CD8-positive, alpha-beta memory T cell (primary cell): ENCODE data around the gene ZNF543. TPM values are rescaled to one million over a fixed set of nuclear protein-coding genes. Genes with fewer than 3 reads are reported as not detected.

ENCODE experiments used
- CTCF ChIA-PET: fragments of 350-600 bp; sonication (Branson Sonifier 250); formaldehyde crosslinking; loops from one replicate; lab custom pipeline; 2021; ENCODE audit warnings: antibody characterized with exemption; lab: Charles Lee
- POLR2A ChIA-PET: fragments of 350-600 bp; sonication (Branson Sonifier 250); formaldehyde crosslinking; loops from one replicate; lab custom pipeline; 2021; ENCODE audit warnings: antibody characterized with exemption; lab: Charles Lee
- DNase-seq, 5 donors: peaks; one replicate each; pipeline versions ENCODE4 v3.0.0 to v3.0.0-alpha.2; 2020 to 2022; ENCODE audit warnings: mixed read lengths in 1 of 5
- H3K27ac ChIP-seq: one replicate; pipeline ENCODE4 v1.7.0; 2013; ENCODE audit warnings: low read depth, mild to moderate bottlenecking, low read length, moderate library complexity
- H3K27me3 ChIP-seq: 2 replicates; pipeline ENCODE4 v1.7.0; 2013; ENCODE audit warnings: low read length, mild to moderate bottlenecking; ENCODE audit not compliant: insufficient read depth, poor library complexity, severe bottlenecking
- H3K36me3 ChIP-seq: 2 replicates; pipeline ENCODE4 v1.7.0; 2013; ENCODE audit warnings: mild to moderate bottlenecking, low read length, moderate library complexity; ENCODE audit not compliant: insufficient read depth
- H3K4me1 ChIP-seq: 2 replicates; pipeline ENCODE4 v1.7.0; 2013; ENCODE audit warnings: mild to moderate bottlenecking, low read length, moderate library complexity; ENCODE audit not compliant: insufficient read depth
- H3K4me3 ChIP-seq: 2 replicates; pipeline ENCODE4 v1.7.0; 2013; ENCODE audit warnings: mild to moderate bottlenecking, low read length
- H3K9me3 ChIP-seq: 2 replicates; pipeline ENCODE4 v1.7.0; 2013; ENCODE audit warnings: mild to moderate bottlenecking, low read length
- H3K27ac Mint-ChIP-seq, 8 donors: one replicate each; pipeline ENCODE4 v1.8.0; 2020 to 2021; ENCODE audit warnings: mixed read lengths in 8 of 8, mild to moderate bottlenecking in 6 of 8, inconsistent platforms in 3 of 8, moderate library complexity in 3 of 8
- H3K27me3 Mint-ChIP-seq, 2 donors: one replicate each; pipeline ENCODE4 v1.8.0; 2020 to 2021; ENCODE audit warnings: mixed read lengths in 2 of 2, mild to moderate bottlenecking in 1 of 2, moderate library complexity in 1 of 2
- H3K36me3 Mint-ChIP-seq, 3 donors: one replicate each; pipeline ENCODE4 v1.8.0; 2020 to 2021; ENCODE audit warnings: mixed read lengths in 3 of 3, inconsistent platforms in 1 of 3, mild to moderate bottlenecking in 1 of 3
- H3K4me1 Mint-ChIP-seq, 3 donors: one replicate each; pipeline ENCODE4 v1.8.0; 2020 to 2021; ENCODE audit warnings: mixed read lengths in 3 of 3, inconsistent platforms in 1 of 3, mild to moderate bottlenecking in 1 of 3
- H3K4me3 Mint-ChIP-seq, 7 donors: one replicate each; pipeline ENCODE4 v1.8.0; 2020 to 2021; ENCODE audit warnings: mixed read lengths in 7 of 7, mild to moderate bottlenecking in 6 of 7, moderate library complexity in 4 of 7, inconsistent platforms in 2 of 7
- H3K9me3 Mint-ChIP-seq, 5 donors: one replicate each; pipeline ENCODE4 v1.8.0; 2020 to 2022; ENCODE audit warnings: mixed read lengths in 5 of 5, mild to moderate bottlenecking in 3 of 5, moderate library complexity in 2 of 5, inconsistent platforms in 1 of 5
- polyA plus RNA-seq: library from polyadenylated mRNA; unstranded; fragments of 300-500 nt; fragmentation: Illumina TruSeq; gene quantifications from one replicate; pipeline ENCODE4 v1.2.3, GENCODE V29; 2021
- total RNA-seq, 2 experiments: library from RNA; stranded (reverse); gene quantifications; one replicate each; pipeline ENCODE4 v1.2.3, GENCODE V29; 2021

ZNF543 gene
- total and polyA plus RNA-seq, 3 experiments from 2014 or later, result 6.0 to 9.3 (median 9.0) TPM

DNA sequence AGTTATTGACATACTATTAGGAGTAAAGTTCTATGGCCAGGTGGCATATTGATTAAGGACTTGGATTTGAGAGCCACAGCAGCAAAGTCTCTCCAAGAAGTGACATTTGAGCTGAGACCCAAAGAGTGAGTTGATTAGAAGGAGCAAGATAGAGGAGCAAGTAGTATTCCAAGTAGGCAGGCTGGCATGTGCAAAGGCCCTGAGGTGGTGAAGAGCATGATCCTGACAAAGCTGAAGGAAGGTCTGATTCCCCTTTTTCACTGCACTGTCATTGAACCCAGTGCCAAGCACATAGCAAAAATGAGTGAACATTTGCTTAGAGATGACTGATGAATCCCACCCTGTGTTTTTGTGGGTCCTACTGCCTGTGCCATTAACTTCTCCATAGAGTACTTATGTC lies 4.7 kb downstream of the ZNF543 start:
- Histone ChIP-seq H3K4me1 (peaks cover 16% of the 10 kb centered on the region), H3K27ac (no peak overlapping the region), H3K27me3 (no peaks in the 10 kb centered on the region), H3K36me3 (peaks cover 50% of the 10 kb centered on the region), H3K9me3 (peaks cover 31% of the 10 kb centered on the region), H3K4me3 (no peak overlapping the region)
- Mint-ChIP-seq H3K4me1 (peaks cover 27 to 39% (median 28%) of the 10 kb centered on the region in 3 donors), H3K4me3 (peak overlapping the region in 1 of 7 donors; percentile 20), H3K27ac (no peak overlapping the region), H3K27me3 (no peaks in the 10 kb centered on the region), H3K36me3 (peaks cover 39 to 87% (median 86%) of the 10 kb centered on the region in 3 donors), H3K9me3 (peaks cover 10 to 82% (median 56%) of the 10 kb centered on the region in 5 donors)
- ChIA-PET POLR2A (no interaction called here), CTCF (no interaction called here)
- DNase-seq, result no peak

DNA sequence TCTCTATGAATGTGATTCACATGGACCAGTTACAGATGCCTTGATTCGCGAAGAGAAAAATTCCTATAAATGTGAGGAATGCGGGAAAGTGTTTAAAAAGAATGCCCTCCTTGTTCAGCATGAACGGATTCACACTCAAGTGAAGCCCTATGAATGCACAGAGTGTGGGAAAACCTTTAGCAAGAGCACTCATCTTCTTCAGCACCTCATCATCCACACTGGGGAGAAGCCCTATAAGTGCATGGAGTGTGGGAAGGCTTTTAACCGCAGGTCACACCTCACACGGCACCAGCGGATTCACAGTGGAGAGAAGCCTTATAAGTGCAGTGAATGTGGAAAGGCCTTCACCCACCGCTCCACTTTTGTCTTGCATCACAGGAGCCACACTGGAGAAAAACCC lies 7.7 kb downstream of the ZNF543 start:
- H3K27ac Mint-ChIP-seq, result no peak overlapping the region
- H3K4me1 Mint-ChIP-seq, result peaks cover 0 to 12% (median 4%) of the 10 kb centered on the region in 3 donors
- CTCF ChIA-PET, result no interaction called here
- H3K4me3 Mint-ChIP-seq, result no peak overlapping the region
- Histone ChIP-seq H3K4me1 (no peaks in the 10 kb centered on the region), H3K4me3 (no peak overlapping the region), H3K36me3 (peaks cover 50% of the 10 kb centered on the region), H3K9me3 (peaks cover 27% of the 10 kb centered on the region), H3K27me3 (no peaks in the 10 kb centered on the region), H3K27ac (no peak overlapping the region)
- H3K36me3 Mint-ChIP-seq, result peaks cover 39 to 74% (median 71%) of the 10 kb centered on the region in 3 donors
- H3K9me3 Mint-ChIP-seq, result peaks cover 10 to 88% (median 76%) of the 10 kb centered on the region in 5 donors
- H3K27me3 Mint-ChIP-seq, result no peaks in the 10 kb centered on the region
- POLR2A ChIA-PET, result no interaction called here
- DNase-seq, result no peak

DNA sequence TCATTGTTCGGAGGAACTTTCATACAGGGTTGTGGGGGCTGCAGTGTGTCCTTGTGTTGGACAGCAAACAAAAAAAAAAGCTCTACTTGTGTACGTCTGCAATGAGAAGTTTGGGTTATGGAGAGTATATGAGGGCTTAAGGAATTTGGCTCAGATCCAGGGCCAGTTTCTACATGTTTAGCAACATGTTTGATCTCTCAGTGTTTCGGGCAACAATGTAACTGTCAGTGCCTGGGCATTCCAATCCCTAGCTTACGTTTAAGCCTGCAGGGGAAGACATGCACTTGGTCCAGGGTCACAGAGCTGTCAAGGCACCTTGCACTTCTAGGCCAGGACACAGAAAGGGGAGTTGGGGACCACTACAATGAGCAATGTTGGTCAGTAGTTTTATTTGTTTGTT lies 13.9 kb downstream of the ZNF543 start:
- Histone ChIP-seq H3K4me3 (no peak overlapping the region), H3K36me3 (no peaks in the 10 kb centered on the region), H3K4me1 (no peaks in the 10 kb centered on the region), H3K27me3 (no peaks in the 10 kb centered on the region), H3K27ac (no peak overlapping the region), H3K9me3 (peaks cover 12% of the 10 kb centered on the region)
- no peak for DNase-seq
- peaks cover 0 to 77% (median 52%) of the 10 kb centered on the region in 5 donors for H3K9me3 Mint-ChIP-seq
- H3K4me1 Mint-ChIP-seq, result no peaks in the 10 kb centered on the region
- H3K36me3 Mint-ChIP-seq, result peaks cover 7 to 44% (median 20%) of the 10 kb centered on the region in 3 donors
- CTCF ChIA-PET, result no interaction called here
- POLR2A ChIA-PET, result no interaction called here
- H3K4me3 Mint-ChIP-seq, result no peak overlapping the region
- no peaks in the 10 kb centered on the region for H3K27me3 Mint-ChIP-seq
- H3K27ac Mint-ChIP-seq, result no peak overlapping the region

DNA sequence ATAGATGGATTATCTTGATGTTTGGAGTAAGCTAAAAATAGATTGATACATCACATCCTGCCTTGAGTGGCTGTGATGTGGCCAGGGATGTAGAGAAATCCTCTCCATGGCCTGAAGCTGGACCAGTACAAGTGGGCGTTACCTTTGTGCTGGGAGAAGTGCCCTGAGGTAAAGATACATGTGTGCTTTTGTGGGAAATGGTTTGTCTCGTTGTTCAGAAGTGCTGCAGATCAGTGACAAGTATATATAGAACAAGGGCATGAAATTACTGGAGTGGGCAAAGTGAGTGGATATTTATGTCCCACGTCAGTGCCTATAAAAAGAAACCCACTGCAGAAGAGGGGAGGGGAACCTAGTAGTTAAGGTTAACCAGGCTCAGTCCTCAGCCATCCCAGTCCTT lies 18.6 kb downstream of the ZNF543 start:
- ChIA-PET POLR2A (no interaction called here), CTCF (no interaction called here)
- H3K27me3 Mint-ChIP-seq, result no peaks in the 10 kb centered on the region
- H3K9me3 Mint-ChIP-seq, result peaks cover 0 to 60% (median 15%) of the 10 kb centered on the region in 5 donors
- Histone ChIP-seq H3K4me1 (no peaks in the 10 kb centered on the region), H3K27me3 (no peaks in the 10 kb centered on the region), H3K36me3 (no peaks in the 10 kb centered on the region), H3K4me3 (no peak overlapping the region), H3K9me3 (peaks cover 7% of the 10 kb centered on the region), H3K27ac (no peak overlapping the region)
- no peak overlapping the region for H3K4me3 Mint-ChIP-seq
- peaks cover 4 to 37% (median 6%) of the 10 kb centered on the region in 3 donors for H3K36me3 Mint-ChIP-seq
- DNase-seq, result no peak
- H3K4me1 Mint-ChIP-seq, result no peaks in the 10 kb centered on the region
- peak overlapping the region in 1 of 8 donors; percentile 58 for H3K27ac Mint-ChIP-seq

DNA sequence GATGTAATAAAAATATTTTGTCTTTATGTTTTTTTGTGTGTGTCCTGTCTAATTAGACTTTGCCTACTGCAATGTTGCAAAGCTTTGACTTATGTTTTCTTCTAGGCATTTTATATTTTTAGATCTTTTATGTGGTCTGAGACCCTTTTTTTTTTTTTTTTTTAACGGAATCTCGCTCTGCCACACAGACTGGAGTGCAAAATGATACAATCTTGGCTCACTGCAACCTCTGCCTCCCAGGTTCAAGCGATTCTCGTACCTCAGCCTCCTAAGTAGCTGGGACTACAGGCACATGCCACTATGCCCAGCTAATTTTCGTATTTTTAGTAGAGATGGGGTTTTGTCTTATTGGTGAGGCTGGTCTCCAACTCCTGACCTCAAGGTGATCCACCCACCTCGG lies 22.3 kb downstream of the ZNF543 start:
- CTCF ChIA-PET, result no interaction called here
- Mint-ChIP-seq H3K4me3 (no peak overlapping the region), H3K27ac (no peak overlapping the region), H3K27me3 (peaks cover 0 to 10% of the 10 kb centered on the region in 2 donors), H3K36me3 (peaks cover 0 to 16% (median 4%) of the 10 kb centered on the region in 3 donors), H3K4me1 (no peaks in the 10 kb centered on the region), H3K9me3 (peaks cover 0 to 46% (median 7%) of the 10 kb centered on the region in 5 donors)
- DNase-seq, result no peak
- Histone ChIP-seq H3K27me3 (no peaks in the 10 kb centered on the region), H3K4me3 (no peak overlapping the region), H3K36me3 (no peaks in the 10 kb centered on the region), H3K9me3 (no peaks in the 10 kb centered on the region), H3K4me1 (no peaks in the 10 kb centered on the region), H3K27ac (no peak overlapping the region)
- POLR2A ChIA-PET, result no interaction called here

DNA sequence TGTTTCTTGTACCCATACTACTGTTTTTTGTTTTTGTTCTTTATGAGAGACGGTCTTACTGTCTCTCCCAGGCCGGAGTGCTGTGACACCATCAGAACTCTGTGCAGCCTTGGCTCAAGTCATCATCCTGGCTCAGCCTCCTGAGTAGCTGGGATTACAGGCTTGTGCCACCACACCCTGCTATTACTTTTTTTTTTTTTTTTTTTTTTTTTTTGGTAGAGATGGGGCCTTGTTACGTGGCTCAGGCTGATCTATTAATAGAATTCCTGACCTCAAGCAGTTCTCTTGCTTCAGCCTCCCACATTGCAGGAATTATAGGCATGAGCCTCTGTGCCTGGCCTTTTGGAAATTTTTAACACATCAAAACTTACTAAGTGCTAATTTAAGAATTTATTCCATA lies 27.9 kb downstream of the ZNF543 start:
- H3K36me3 ChIP-seq, result no peaks in the 10 kb centered on the region
- DNase-seq, result no peak
- H3K27ac ChIP-seq, result no peak overlapping the region
- H3K9me3 ChIP-seq, result peaks cover 8% of the 10 kb centered on the region
- Mint-ChIP-seq H3K27me3 (peaks cover 5 to 13% of the 10 kb centered on the region in 2 donors), H3K36me3 (peaks cover 12 to 34% (median 23%) of the 10 kb centered on the region in 3 donors), H3K9me3 (peaks cover 5 to 47% (median 28%) of the 10 kb centered on the region in 5 donors), H3K4me1 (peaks cover 24 to 29% (median 29%) of the 10 kb centered on the region in 3 donors), H3K27ac (no peak overlapping the region), H3K4me3 (no peak overlapping the region)
- CTCF ChIA-PET, result no interaction called here
- peaks cover 20% of the 10 kb centered on the region for H3K4me1 ChIP-seq
- H3K4me3 ChIP-seq, result no peak overlapping the region
- POLR2A ChIA-PET, result interaction anchor here (0.6 kb wide), 1 partner anchor 54 kb away, joined by 3 read pairs; no protein-coding TSS in a partner anchor
- H3K27me3 ChIP-seq, result no peaks in the 10 kb centered on the region

DNA sequence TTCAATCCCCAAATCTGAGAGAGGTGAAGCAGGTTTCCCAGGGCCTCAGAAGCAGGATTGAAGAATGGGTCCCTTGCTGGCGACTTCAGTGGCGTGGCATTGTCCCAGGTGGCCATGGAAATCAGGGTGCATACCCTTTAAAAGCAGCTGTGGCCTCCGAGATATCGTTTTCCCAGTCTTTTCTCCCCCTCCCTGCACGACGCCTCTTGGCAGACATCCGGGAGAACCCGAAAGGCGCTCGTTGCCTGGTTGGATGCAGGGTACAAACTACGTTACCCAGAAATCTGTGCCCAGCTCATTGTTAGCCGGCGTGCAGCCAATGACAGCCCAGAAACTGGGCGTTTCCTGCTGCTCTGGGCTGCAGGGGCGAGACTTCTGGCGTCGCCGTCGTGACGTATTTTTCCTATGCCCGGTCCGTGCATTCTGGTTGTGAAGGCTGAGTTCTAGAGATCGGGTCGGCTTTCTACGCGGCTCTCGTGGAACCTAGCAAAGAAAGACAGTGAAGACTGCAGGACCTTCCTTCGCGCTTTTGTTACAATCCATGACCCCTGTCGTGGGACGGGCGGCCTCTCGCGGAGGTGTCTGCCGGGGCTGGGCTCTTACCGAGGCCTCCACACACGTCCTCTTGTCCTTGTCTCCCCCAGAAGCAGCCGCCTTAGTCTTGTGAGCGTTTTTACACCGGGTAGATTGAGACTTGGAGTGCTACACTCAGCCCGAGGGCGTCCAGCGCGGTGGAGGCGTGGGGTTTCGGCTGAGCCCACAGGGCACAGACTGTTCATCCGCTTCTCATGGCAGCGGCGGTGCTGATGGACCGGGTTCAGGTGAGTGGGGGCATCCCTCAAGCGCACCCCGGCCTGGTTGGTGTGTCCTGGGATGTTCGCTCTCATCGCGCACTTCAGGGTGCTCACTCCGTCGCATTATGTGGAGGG lies 30.9 kb downstream of the ZNF543 start, which contains the start of gene ZNF304:
TSS of gene ZNF304 (plus strand) at position 395 of the 929 bp plus-strand sequence. CDS start at position 789, 394 bp downstream.
- Histone ChIP-seq H3K4me3 (peak within 1 kb of the TSS; percentile 84), H3K27ac (peak within 1 kb of the TSS; percentile 78), H3K27me3 (no peaks in the 10 kb centered on the region), H3K36me3 (peaks cover 22% of the 10 kb centered on the region), H3K4me1 (peaks cover 20% of the 10 kb centered on the region), H3K9me3 (peaks cover 28% of the 10 kb centered on the region)
- H3K27me3 Mint-ChIP-seq, result peaks cover 5 to 9% of the 10 kb centered on the region in 2 donors
- peaks cover 31 to 40% (median 35%) of the 10 kb centered on the region in 3 donors for H3K4me1 Mint-ChIP-seq
- H3K36me3 Mint-ChIP-seq, result peaks cover 40 to 60% (median 52%) of the 10 kb centered on the region in 3 donors
- CTCF ChIA-PET, result no interaction called here
- H3K9me3 Mint-ChIP-seq, result peaks cover 7 to 62% (median 48%) of the 10 kb centered on the region in 5 donors
- peak; percentile 74 to 89 (median 78) for DNase-seq
- POLR2A ChIA-PET, result interaction anchor here (1.0 to 1.1 kb wide), 2 partner anchors 12 to 71 kb away, joined by 3 to 6 read pairs; partner anchors contain the start of genes TRAPPC2B, ZNF460 and ZNF547
- peak within 1 kb of the TSS; percentile 95 to 96 (median 95) for H3K4me3 Mint-ChIP-seq
- peak within 1 kb of the TSS; percentile 87 to 98 (median 96) for H3K27ac Mint-ChIP-seq

DNA sequence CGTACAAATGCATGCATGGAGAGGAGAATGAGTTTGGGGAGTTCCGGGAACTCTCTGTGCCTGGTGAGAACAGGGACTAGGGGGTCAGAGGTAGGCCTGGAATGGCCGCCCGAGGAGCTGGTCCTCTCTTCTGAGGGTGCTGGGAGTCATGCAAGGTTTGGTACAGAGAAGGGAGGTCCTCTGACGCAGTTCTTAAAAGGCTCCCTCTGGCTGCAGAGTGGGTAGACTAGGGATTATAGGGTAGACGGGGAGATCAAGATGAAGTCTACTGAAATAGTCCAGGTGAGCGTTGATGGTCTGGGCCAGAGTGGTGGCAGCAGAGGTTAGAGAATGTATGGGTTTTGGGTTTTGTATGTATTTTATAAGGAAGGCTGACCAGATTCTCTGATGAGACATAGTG lies 31.6 kb downstream of the ZNF543 start:
- peaks cover 46 to 67% (median 59%) of the 10 kb centered on the region in 3 donors for H3K36me3 Mint-ChIP-seq
- H3K27ac ChIP-seq, result peak overlapping the region; percentile 78

More for the DNA sequence above, 31.6 kb downstream of the ZNF543 start:
- Mint-ChIP-seq H3K27me3 (peaks cover 5 to 7% of the 10 kb centered on the region in 2 donors), H3K27ac (peak overlapping the region in 7 of 8 donors; percentile 87 to 97 (median 95)), H3K9me3 (peaks cover 7 to 69% (median 55%) of the 10 kb centered on the region in 5 donors), H3K4me3 (peak overlapping the region; percentile 95 to 96 (median 95)), H3K4me1 (peaks cover 31 to 40% (median 35%) of the 10 kb centered on the region in 3 donors)
- Histone ChIP-seq H3K4me3 (peak overlapping the region; percentile 84), H3K9me3 (peaks cover 35% of the 10 kb centered on the region), H3K4me1 (peaks cover 20% of the 10 kb centered on the region), H3K27me3 (no peaks in the 10 kb centered on the region), H3K36me3 (peaks cover 29% of the 10 kb centered on the region)
- ChIA-PET POLR2A (no interaction called here), CTCF (no interaction called here)
- DNase-seq, result no peak
